DND-41 (cell line): ENCODE data around the gene MSI2.

Source experiments
- CTCF ChIP-seq: IDR thresholded peaks from 2 replicates; pipeline ENCODE4 v1.5.1; 2012; ENCODE audit warnings: borderline replicate concordance, low read length, moderate library complexity, mild to moderate bottlenecking; ENCODE audit not compliant: poor library complexity, severe bottlenecking; ENCODE audit errors: extremely low read depth
- EZH2 ChIP-seq: IDR thresholded peaks from 3 replicates; pipeline ENCODE4 v1.6.1; 2012; ENCODE audit warnings: borderline replicate concordance, low read depth, mild to moderate bottlenecking, moderate library complexity, low read length, inconsistent platforms; ENCODE audit not compliant: severe bottlenecking

- TF ChIP-seq CTCF (no peak), EZH2 (no peak)
Measured at GRCh38 chr17:57447357-57447989, 191.2 kb downstream of the MSI2 start.
